ENCODE results near the gene GIMD1.

Gene GIMD1

GRCh38 chr4:106366026-106366425 lies 2.6 kb downstream of the GIMD1 start:
- ATAC-seq = no peak; the same call in 2 of the 3 replicates
- no peak for TF ChIP-seq TOX (CRISPR knock-in tag; IDR thresholded peaks at IDR 0.05; ENCODE audit: borderline replicate concordance)
- no peak for TF ChIP-seq ISL1 (CRISPR knock-in tag; IDR thresholded peaks at IDR 0.05)
- TF ChIP-seq ZC3H10 (CRISPR knock-in tag; IDR thresholded peaks at IDR 0.05) = no peak
- no peak for TF ChIP-seq ZFP3 (CRISPR knock-in tag; IDR thresholded peaks at IDR 0.05)
- TF ChIP-seq, protein P1, sequence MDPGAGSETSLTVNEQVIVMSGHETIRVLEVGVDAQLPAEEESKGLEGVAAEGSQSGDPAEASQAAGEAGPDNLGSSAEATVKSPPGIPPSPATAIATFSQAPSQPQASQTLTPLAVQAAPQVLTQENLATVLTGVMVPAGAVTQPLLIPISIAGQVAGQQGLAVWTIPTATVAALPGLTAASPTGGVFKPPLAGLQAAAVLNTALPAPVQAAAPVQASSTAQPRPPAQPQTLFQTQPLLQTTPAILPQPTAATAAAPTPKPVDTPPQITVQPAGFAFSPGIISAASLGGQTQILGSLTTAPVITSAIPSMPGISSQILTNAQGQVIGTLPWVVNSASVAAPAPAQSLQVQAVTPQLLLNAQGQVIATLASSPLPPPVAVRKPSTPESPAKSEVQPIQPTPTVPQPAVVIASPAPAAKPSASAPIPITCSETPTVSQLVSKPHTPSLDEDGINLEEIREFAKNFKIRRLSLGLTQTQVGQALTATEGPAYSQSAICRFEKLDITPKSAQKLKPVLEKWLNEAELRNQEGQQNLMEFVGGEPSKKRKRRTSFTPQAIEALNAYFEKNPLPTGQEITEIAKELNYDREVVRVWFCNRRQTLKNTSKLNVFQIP (CRISPR knock-in tag; IDR thresholded peaks at IDR 0.05; ENCODE audit: borderline replicate concordance, low read depth) = no peak
- TF ChIP-seq GLIS3 (CRISPR knock-in tag; IDR thresholded peaks at IDR 0.05) = no peak
- TF ChIP-seq SNAI2 (CRISPR knock-in tag; IDR thresholded peaks at IDR 0.05) = no peak

DNA sequence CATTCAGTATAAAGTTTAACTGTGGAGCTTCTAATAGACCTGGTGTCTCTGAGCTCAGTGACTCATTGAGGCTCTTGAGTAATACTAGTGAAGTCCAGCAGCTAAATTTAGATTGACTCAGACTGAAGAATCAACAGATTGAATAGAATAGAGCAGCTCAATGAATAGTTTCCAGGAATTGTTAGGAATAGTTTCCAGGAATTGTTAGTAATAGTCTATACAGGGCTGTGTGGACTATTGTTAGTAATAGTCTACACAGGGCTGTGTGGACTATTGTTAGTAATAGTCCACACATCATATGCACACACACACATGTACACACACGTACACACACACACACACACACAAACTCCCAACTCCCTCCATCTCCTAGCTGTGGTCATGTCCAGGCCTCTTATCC lies 3.0 kb downstream of the GIMD1 start:
- ATAC-seq = peak; percentile 95

DNA sequence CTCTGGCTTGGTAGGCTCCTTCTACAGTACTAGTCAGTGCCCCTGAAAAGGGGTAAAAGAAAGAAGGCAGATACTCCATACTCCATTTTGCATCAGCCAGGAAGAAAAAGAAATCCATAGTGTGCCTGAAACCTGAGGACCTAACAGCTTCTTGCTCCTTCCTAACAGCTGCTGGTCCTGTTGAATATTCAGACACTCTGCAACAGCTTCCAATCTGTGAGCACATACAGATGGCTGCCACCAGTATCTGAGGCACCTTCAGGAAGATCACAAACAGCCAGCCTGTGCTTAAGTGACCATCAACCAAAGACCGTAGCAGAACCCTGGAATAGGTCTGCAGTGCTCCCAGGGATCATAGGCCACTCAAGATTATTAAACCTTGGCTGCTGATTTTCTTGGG lies 4.3 kb downstream of the GIMD1 start:
- no peak for ATAC-seq
- no peak for TF ChIP-seq ESRRG (CRISPR knock-in tag; IDR thresholded peaks at IDR 0.05)
- no peak for TF ChIP-seq TOX (CRISPR knock-in tag; IDR thresholded peaks at IDR 0.05; ENCODE audit: borderline replicate concordance)
- no peak for TF ChIP-seq CREB5 (CRISPR knock-in tag; IDR thresholded peaks at IDR 0.05; ENCODE audit: low read depth)
- no peak for TF ChIP-seq ZFP30 (CRISPR knock-in tag; IDR thresholded peaks at IDR 0.05)
- no peak for TF ChIP-seq ZNF565 (CRISPR knock-in tag; conservative IDR thresholded peaks at IDR 0.05; ENCODE audit: low read depth)
- no peak for TF ChIP-seq ZNF8 (CRISPR knock-in tag; IDR thresholded peaks at IDR 0.05)
- TF ChIP-seq TCF4 (CRISPR knock-in tag; IDR thresholded peaks at IDR 0.05; ENCODE audit: borderline replicate concordance) = no peak

More for the DNA sequence above, 3.0 kb downstream of the GIMD1 start:
- TF ChIP-seq BACH2 (CRISPR knock-in tag; IDR thresholded peaks at IDR 0.05; ENCODE audit: borderline replicate concordance) (no peak), ZFP30 (CRISPR knock-in tag; IDR thresholded peaks at IDR 0.05) (no peak), ISL1 (CRISPR knock-in tag; IDR thresholded peaks at IDR 0.05) (no peak), RARB (CRISPR knock-in tag; IDR thresholded peaks at IDR 0.05) (no peak), TOX (CRISPR knock-in tag; IDR thresholded peaks at IDR 0.05; ENCODE audit: borderline replicate concordance) (no peak), OSR1 (CRISPR knock-in tag; IDR thresholded peaks at IDR 0.05) (no peak), ZC3H10 (CRISPR knock-in tag; IDR thresholded peaks at IDR 0.05) (no peak), SNAI2 (CRISPR knock-in tag; IDR thresholded peaks at IDR 0.05) (no peak), TSHZ2 (CRISPR knock-in tag; IDR thresholded peaks at IDR 0.05) (no peak)
- TF ChIP-seq, protein P1 (CRISPR knock-in tag; IDR thresholded peaks at IDR 0.05; ENCODE audit: borderline replicate concordance, low read depth) = no peak

- ATAC-seq = no peak
- TF ChIP-seq ISL1 (CRISPR knock-in tag; IDR thresholded peaks at IDR 0.05) = no peak
Measured at GRCh38 chr4:106362086-106362825, 6.3 kb downstream of the GIMD1 start.

- ATAC-seq = peak; percentile 59
- no peak for TF ChIP-seq ZC3H10 (CRISPR knock-in tag; IDR thresholded peaks at IDR 0.05)
- no peak for TF ChIP-seq GLIS3 (CRISPR knock-in tag; IDR thresholded peaks at IDR 0.05)
- no peak for TF ChIP-seq OSR1 (CRISPR knock-in tag; IDR thresholded peaks at IDR 0.05)
- TF ChIP-seq RARB (CRISPR knock-in tag; IDR thresholded peaks at IDR 0.05) = no peak
- no peak for TF ChIP-seq ZFP30 (CRISPR knock-in tag; IDR thresholded peaks at IDR 0.05)
- no peak for TF ChIP-seq ESRRG (CRISPR knock-in tag; IDR thresholded peaks at IDR 0.05)
- peak; percentile 64 for TF ChIP-seq ISL1 (CRISPR knock-in tag; IDR thresholded peaks at IDR 0.05)
Measured at GRCh38 chr4:106358899-106359298, 9.7 kb downstream of the GIMD1 start.
